ENCODE data around the gene MAGIX.

DNA sequence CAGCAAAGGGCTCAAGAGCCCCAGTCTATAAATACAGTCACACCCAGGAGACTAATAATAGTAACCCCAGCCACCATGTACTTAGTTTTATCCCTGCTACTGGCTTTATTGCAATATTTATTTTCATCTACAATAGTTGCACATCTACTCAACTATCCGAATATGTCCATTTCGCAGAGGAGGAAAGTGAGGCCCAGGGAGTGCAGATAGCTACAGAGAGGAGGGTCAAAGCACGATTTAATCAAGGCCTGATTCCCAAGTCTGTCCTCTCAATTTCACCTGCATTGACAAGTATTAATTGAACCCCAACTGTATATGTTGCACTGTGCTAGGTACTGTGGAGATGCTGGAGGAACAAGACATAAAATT is 5.2 kb downstream of the MAGIX start:
- TF ChIP-seq POLR2AphosphoS5 (IDR thresholded peaks at IDR 0.05; ENCODE audit: low read depth, low read length) (no peak), TAF1 (IDR thresholded peaks at IDR 0.05; ENCODE audit: borderline replicate concordance, insufficient read depth, low read length) (no peak)
- TF ChIP-seq, protein P1, sequence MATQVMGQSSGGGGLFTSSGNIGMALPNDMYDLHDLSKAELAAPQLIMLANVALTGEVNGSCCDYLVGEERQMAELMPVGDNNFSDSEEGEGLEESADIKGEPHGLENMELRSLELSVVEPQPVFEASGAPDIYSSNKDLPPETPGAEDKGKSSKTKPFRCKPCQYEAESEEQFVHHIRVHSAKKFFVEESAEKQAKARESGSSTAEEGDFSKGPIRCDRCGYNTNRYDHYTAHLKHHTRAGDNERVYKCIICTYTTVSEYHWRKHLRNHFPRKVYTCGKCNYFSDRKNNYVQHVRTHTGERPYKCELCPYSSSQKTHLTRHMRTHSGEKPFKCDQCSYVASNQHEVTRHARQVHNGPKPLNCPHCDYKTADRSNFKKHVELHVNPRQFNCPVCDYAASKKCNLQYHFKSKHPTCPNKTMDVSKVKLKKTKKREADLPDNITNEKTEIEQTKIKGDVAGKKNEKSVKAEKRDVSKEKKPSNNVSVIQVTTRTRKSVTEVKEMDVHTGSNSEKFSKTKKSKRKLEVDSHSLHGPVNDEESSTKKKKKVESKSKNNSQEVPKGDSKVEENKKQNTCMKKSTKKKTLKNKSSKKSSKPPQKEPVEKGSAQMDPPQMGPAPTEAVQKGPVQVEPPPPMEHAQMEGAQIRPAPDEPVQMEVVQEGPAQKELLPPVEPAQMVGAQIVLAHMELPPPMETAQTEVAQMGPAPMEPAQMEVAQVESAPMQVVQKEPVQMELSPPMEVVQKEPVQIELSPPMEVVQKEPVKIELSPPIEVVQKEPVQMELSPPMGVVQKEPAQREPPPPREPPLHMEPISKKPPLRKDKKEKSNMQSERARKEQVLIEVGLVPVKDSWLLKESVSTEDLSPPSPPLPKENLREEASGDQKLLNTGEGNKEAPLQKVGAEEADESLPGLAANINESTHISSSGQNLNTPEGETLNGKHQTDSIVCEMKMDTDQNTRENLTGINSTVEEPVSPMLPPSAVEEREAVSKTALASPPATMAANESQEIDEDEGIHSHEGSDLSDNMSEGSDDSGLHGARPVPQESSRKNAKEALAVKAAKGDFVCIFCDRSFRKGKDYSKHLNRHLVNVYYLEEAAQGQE (IDR thresholded peaks at IDR 0.05; ENCODE audit: insufficient read depth in 1 of 2, low read depth in 2 of 2, low read length in 2 of 2), result no peak
